ENCODE data around the gene MROH2A.
"Not testable (repeated sequence)": the region's sequence is repeated elsewhere in the genome, so short reads cannot be mapped to it uniquely, and the experiment has no call there.

Gene MROH2A

DNA sequence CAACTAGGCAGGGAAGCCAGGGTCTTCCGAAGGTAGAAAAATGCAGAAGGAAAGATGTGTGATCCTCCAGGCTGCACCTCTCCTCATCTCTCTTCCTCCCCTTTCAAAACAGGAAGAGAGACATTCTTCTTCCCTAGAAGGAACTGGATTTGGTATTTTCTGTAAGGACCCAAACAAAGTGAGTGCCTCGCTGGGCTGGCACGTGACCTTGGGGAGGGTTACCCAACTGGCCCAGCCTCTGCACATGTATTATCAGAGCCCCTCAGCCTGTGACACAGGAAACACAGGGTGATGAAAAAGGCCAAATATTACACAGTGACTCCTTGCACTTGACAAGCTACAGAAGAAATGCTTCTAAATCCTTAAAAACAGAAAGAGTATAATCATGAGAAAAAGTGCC is 73.9 kb downstream of the MROH2A start:
- DNase-seq (ENCODE audit: extremely low read depth in 1 of 2, low read depth in 1 of 2) = no peak

- DNase-seq (ENCODE audit: extremely low read depth in 1 of 2, low read depth in 1 of 2) = no peak
Measured at GRCh38 chr2:233853353-233853752, 75.2 kb downstream of the MROH2A start.

GRCh38 chr2:233853883-233854240 is 75.7 kb downstream of the MROH2A start:
- no peak for DNase-seq (ENCODE audit: extremely low read depth in 1 of 2, low read depth in 1 of 2)

- peak; percentile 88 to 92 for DNase-seq (ENCODE audit: extremely low read depth in 1 of 2, low read depth in 1 of 2)
Measured at GRCh38 chr2:233854241-233854981, 76.3 kb downstream of the MROH2A start, which contains the start of gene HJURP. TSS of gene HJURP (minus strand) at chr2:233854535. CDS start at chr2:233854500, 35 bp downstream.

DNA sequence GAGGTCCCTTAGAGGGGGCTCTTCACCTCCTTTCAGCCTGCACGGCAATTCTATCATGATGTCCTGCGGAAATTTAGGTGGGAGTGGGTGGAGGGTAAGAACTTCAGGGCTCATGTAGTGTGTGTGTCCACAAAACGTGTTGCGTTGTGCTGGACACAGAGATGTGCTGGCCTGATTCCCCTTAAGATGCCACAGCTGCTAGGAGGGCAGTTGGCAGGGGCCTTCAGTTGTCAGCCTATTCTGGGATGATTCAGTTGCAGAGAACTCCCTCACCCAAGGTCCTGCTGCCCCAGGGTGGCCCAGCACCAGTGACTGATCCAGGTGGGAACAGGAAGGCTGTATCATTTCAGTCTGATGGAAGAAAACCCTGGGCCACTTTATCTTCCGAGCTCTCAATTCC is 77.2 kb downstream of the MROH2A start:
- DNase-seq (ENCODE audit: extremely low read depth in 1 of 2, low read depth in 1 of 2) = no peak

DNA sequence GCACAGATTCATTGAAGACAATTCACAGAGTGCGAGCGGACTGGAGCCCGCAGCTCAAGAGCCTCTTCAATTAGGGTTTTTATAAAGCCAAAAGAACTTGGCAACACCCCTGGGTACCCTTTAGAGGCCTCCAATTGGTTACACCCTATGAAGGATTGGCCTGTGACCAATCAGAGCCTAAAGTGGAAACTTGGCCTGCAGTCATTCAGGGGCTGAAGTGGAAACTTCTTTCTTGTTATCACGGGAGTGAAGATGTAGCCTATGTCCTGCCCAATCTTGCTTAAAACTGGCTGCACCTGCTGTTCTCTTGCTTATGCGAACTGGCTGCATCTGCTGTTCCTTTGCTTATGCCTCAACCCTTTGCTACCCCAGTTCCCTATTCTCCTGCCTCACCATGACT is 78.1 kb downstream of the MROH2A start:
- no peak for DNase-seq (ENCODE audit: extremely low read depth in 1 of 2, low read depth in 1 of 2)

DNA sequence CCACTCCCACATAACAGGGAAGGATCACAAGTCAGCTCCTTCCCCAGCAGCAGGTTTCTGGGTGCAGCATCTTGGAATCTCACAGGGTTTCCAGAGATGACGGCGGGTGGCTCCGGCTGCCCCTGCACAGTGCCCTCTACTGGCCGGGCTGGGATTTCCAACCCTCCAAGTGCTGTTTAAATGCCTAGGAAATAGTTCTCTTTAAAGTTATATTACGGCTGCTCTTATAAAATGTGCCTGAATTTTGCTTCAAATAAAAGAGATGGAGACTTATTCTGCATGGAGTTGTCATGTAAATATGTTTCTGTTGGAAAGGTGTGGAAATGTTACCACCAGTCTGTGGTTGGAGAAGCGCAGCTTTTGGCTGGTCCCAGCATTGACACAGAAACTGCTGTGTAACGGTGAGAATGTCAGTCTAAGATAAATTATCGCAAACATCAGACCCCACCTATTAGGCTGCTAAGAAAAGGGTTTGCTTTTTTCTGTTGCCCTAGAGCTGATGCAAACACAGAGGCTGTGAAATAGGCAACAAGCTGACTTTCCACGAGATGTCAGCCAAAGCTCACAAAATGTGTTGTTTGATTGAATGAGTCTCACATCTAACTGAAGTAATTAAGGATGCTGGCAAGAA is 79.5 kb downstream of the MROH2A start:
- DNase-seq (ENCODE audit: extremely low read depth in 1 of 2, low read depth in 1 of 2) = peak in 1 of 2 donors; percentile 21

- DNase-seq (ENCODE audit: extremely low read depth in 1 of 2, low read depth in 1 of 2) = no peak
Measured at GRCh38 chr2:233858331-233858730, 80.2 kb downstream of the MROH2A start.

GRCh38 chr2:233862261-233862768 is 84.2 kb downstream of the MROH2A start:
- no peak for DNase-seq (ENCODE audit: extremely low read depth in 1 of 2, low read depth in 1 of 2)

DNA sequence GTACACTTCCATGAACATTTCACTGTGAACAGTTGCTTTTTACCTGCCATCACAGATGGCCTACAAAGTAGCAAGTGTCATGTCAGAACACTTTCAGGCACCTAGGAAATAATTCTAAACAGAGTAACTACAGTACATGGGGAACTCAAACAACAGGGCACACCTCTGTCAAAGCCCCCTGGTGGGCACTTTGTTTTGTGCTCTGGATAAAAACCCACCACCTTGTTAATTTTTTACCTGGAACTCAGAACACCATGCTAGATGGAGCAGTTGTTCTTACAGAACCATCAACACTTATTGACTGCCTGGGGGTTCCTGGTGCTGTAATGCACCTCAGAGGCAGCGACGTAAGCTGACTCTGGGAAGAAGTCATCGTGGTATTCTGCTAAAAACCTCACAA is 87.7 kb downstream of the MROH2A start:
- no peak for DNase-seq (ENCODE audit: extremely low read depth in 1 of 2, low read depth in 1 of 2)

- no peak for DNase-seq (ENCODE audit: extremely low read depth in 1 of 2, low read depth in 1 of 2)
Measured at GRCh38 chr2:233866479-233866878, 88.3 kb downstream of the MROH2A start.

DNA sequence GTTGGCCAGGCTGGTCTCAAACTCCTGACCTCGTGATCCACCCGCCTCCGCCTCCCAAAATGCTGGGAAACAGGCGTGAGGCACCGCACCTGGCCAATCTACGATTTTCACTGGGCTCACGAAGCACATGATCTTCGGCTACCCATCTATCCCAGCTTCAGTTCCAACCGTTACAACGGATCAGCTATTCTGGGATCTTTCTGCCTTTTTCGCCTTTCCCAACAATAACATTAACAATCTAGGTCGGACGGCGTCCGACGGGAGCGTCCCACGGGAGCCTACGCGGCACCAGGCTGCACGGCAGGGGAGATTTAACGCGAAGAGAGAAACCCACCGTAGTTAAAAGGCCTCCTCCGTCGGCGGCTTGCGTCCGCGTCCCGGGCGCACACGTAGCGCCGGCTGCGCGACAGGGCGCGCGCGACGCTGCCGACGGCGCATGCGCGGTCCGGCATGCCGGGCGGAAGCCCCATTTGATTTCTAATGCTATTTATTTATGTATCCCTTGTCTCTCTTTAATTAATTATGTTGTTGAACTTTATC is 89.9 kb downstream of the MROH2A start, which contains the start of gene MSL3B:
Gene MSL3B, minus strand, starts transcription at position 394 of the 540 bp plus-strand sequence.
- DNase-seq (ENCODE audit: extremely low read depth in 1 of 2, low read depth in 1 of 2) = peak in 1 of 2 donors; percentile 42

GRCh38 chr2:233871432-233871831 is 93.3 kb downstream of the MROH2A start:
- DNase-seq (ENCODE audit: extremely low read depth in 1 of 2, low read depth in 1 of 2) = no peak

DNA sequence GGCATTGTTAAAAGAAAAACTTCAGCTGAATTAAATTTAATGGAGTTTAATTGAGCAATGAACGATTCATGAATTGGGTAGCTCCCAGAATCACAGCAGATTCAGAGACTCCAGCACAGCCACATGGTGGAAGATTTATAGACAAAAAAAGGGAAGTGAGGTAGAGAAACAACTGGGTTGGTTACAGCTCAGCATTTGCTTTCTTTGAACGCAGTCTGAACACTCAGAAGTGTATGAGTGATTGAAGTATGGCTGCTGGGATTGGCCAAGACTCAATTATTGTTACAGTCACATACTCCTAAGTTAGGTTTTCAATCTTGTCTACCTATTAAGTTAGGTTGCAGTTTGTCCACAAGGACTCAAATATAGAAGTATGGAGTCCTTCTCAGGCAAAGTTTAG is 94.0 kb downstream of the MROH2A start:
- DNase-seq (ENCODE audit: extremely low read depth in 1 of 2, low read depth in 1 of 2) = not testable (repeated sequence)

DNA sequence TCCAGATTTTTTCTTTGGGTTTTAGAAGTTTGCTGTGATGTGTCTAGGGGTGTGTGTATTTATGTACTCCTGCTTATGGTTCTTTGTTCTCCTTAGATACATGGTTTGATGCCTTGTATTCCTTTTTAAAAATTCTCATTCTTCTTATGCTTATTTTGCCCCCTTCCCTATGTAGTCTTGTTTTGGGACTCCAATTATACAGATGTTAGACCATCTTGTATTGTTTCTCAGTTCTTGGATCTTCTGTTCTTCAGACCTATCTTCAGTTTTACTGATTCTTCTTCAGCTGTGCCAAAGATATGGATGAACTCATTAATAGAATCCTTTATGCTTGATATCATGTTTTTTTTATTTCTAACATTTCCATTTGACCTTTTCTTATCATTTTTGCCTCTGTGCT is 104.2 kb downstream of the MROH2A start:
- DNase-seq (ENCODE audit: extremely low read depth in 1 of 2, low read depth in 1 of 2) = no peak
